GM12891 (cell line): ENCODE data around the gene UBE2E2.

Experiments used
- PAX5 ChIP-seq: IDR thresholded peaks from 2 replicates; pipeline ENCODE4 v1.6.1; 2011; ENCODE audit warnings: low read length, moderate library complexity, mild to moderate bottlenecking; ENCODE audit not compliant: insufficient read depth, severe bottlenecking
- POLR2A ChIP-seq: IDR thresholded peaks from 2 replicates; pipeline ENCODE4 v1.6.1; 2011; ENCODE audit warnings: low read depth, low read length, control low read depth
- POLR2AphosphoS5 ChIP-seq: IDR thresholded peaks from 2 replicates; pipeline ENCODE4 v1.6.1; 2011; ENCODE audit warnings: low read depth, low read length, control low read depth
- SPI1 ChIP-seq: IDR thresholded peaks from 2 replicates; pipeline ENCODE4 v1.6.1; 2011; ENCODE audit warnings: low read depth, low read length, control low read depth
- TAF1 ChIP-seq: IDR thresholded peaks from 2 replicates; pipeline ENCODE4 v1.6.1; 2011; ENCODE audit warnings: low read depth, low read length, control low read depth

DNA sequence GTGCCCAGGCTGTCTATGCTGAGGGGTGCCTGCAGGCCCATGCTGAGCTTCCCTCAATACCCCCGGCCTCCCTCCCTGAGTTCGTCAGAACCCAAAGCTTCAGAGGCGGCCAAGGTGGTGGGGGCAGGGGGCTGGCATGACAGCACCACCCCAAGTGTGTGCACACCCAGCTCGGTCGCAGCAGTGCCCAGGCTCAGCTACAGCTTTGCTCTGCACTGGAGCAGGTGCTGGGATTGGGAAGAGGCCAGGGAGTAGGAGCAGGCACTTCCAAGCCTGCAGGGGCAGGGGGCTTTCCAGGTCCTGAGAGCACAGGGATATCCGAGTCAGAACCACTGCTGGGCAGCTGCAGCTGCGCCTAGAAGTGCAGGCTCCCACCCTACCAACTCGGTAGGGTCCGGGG is 283.9 kb downstream of the UBE2E2 start:
- TF ChIP-seq POLR2AphosphoS5 (no peak), POLR2A (no peak), PAX5 (no peak), TAF1 (no peak), SPI1 (no peak)
